Progenitor cell of endocrine pancreas (in vitro differentiated cells): ENCODE data around the gene RAB33A. TPM values are rescaled to one million over a fixed set of nuclear protein-coding genes. Genes with fewer than 3 reads are reported as not detected.
A peak's percentile ranks its signal among the peaks of the same experiment; 100 is the strongest.

ENCODE experiments used
- DNase-seq: peaks from one replicate; pipeline ENCODE4 v3.0.0; 2021; ENCODE audit warnings: low spot score; ENCODE audit not compliant: unreplicated experiment
- H3K27ac Mint-ChIP-seq: 2 replicates; pipeline ENCODE4 v1.8.0; 2021; ENCODE audit warnings: mild to moderate bottlenecking, moderate library complexity, mixed read lengths
- H3K27me3 Mint-ChIP-seq: 2 replicates; pipeline ENCODE4 v1.8.0; 2021; ENCODE audit warnings: mixed read lengths
- H3K36me3 Mint-ChIP-seq: 2 replicates; pipeline ENCODE4 v1.8.0; 2022; ENCODE audit warnings: mixed read lengths; ENCODE audit not compliant: insufficient read depth
- H3K4me1 Mint-ChIP-seq: 2 replicates; pipeline ENCODE4 v1.8.0; 2021; ENCODE audit warnings: low read depth, mixed read lengths
- H3K4me3 Mint-ChIP-seq: 2 replicates; pipeline ENCODE4 v1.8.0; 2021; ENCODE audit warnings: low read depth, mild to moderate bottlenecking, moderate library complexity, mixed read lengths
- H3K9me3 Mint-ChIP-seq: 2 replicates; pipeline ENCODE4 v1.8.0; 2021; ENCODE audit warnings: low read depth, mixed read lengths
- long read RNA-seq: library from polyadenylated mRNA; unstranded; transcript quantifications from one replicate; pipeline ENCODE4 v2.0.0, GENCODE V29; 2020
- total RNA-seq: library from RNA; stranded (reverse); gene quantifications from 2 replicates; pipeline ENCODE4 v1.2.1, GENCODE V29; 2021
- TF ChIP-seq, protein P1 (sequence below): fragments of 200-600 bp; sonication (generic); IDR thresholded peaks from one replicate; pipeline ENCODE4 v1.5.0; 2021; ENCODE audit warnings: antibody characterized with exemption, mild to moderate bottlenecking; ENCODE audit not compliant: unreplicated experiment

Gene RAB33A
- 0.60 and 0.87 TPM in 2 replicates for total RNA-seq
- long read RNA-seq, partial matches to known transcripts: 0 of 1 reads
- long read RNA-seq, other reads (novel, unspliced or antisense): 0 of 1 reads

DNA sequence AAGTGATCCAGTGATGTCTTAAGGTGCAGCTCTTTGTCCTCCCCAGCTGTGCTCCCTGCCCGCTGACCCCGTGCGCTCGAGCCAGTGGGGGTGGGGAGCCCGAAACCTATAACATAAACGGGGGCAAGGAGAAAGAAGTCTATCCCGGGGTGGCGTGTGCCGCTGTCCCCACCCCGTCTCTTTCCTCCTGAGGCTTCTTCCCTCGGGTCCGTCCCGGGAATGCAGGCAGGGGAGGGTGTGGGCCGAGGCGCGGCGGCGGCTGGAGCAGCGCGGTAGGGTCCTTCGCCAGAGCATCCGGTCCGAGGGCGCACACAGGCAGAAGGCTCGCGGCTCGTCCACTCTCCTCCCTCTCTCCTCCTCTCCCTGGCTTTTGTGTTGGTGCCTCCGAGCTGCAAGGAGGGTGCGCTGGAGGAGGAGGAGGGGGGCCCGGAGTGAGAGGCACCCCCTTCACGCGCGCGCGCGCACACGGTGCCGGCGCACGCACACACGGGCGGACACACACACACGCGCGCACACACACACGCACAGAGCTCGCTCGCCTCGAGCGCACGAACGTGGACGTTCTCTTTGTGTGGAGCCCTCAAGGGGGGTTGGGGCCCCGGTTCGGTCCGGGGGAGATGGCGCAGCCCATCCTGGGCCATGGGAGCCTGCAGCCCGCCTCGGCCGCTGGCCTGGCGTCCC, at the start of gene RAB33A:
Gene RAB33A, plus strand, starts transcription at position 517 of the 681 bp plus-strand sequence. Its CDS starts 101 bp downstream, at position 618.
- peaks cover 8% of the 10 kb centered on the region for H3K9me3 Mint-ChIP-seq
- H3K4me1 Mint-ChIP-seq: peaks cover 3% of the 10 kb centered on the region
- H3K36me3 Mint-ChIP-seq: peaks cover 1% of the 10 kb centered on the region
- H3K27ac Mint-ChIP-seq: peak within 1 kb of the TSS; percentile 41
- H3K27me3 Mint-ChIP-seq: peaks cover 23% of the 10 kb centered on the region
- peak within 1 kb of the TSS; percentile 73 for H3K4me3 Mint-ChIP-seq
- no peak for DNase-seq
- TF ChIP-seq, protein P1, sequence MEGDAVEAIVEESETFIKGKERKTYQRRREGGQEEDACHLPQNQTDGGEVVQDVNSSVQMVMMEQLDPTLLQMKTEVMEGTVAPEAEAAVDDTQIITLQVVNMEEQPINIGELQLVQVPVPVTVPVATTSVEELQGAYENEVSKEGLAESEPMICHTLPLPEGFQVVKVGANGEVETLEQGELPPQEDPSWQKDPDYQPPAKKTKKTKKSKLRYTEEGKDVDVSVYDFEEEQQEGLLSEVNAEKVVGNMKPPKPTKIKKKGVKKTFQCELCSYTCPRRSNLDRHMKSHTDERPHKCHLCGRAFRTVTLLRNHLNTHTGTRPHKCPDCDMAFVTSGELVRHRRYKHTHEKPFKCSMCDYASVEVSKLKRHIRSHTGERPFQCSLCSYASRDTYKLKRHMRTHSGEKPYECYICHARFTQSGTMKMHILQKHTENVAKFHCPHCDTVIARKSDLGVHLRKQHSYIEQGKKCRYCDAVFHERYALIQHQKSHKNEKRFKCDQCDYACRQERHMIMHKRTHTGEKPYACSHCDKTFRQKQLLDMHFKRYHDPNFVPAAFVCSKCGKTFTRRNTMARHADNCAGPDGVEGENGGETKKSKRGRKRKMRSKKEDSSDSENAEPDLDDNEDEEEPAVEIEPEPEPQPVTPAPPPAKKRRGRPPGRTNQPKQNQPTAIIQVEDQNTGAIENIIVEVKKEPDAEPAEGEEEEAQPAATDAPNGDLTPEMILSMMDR: no peak

DNA sequence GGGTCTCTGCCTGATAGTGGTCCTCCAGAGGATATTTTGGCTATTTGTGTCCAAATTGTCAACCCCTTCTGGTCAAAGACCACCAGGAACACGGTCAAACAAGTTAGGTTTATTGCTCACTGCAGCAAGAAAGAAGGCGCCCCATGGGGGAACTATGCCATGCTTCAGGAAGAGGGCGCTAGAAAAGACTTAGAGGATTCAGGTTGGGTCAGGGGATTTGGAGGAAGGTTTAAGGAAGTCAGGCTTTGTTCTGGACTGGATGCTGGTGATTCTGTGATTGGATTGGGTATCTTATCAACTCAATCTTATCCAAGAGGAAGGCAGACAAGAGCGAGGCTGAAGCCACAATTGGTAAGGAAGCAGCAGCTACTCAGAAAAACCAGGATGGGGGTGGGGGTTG, 47.2 kb upstream of the RAB33A start:
- Mint-ChIP-seq H3K27me3 (peaks cover 8% of the 10 kb centered on the region), H3K36me3 (peaks cover 11% of the 10 kb centered on the region), H3K9me3 (peaks cover 11% of the 10 kb centered on the region), H3K27ac (no peak overlapping the region), H3K4me1 (peaks cover 2% of the 10 kb centered on the region), H3K4me3 (no peak overlapping the region)
- TF ChIP-seq, protein P1: no peak
- DNase-seq: no peak

DNA sequence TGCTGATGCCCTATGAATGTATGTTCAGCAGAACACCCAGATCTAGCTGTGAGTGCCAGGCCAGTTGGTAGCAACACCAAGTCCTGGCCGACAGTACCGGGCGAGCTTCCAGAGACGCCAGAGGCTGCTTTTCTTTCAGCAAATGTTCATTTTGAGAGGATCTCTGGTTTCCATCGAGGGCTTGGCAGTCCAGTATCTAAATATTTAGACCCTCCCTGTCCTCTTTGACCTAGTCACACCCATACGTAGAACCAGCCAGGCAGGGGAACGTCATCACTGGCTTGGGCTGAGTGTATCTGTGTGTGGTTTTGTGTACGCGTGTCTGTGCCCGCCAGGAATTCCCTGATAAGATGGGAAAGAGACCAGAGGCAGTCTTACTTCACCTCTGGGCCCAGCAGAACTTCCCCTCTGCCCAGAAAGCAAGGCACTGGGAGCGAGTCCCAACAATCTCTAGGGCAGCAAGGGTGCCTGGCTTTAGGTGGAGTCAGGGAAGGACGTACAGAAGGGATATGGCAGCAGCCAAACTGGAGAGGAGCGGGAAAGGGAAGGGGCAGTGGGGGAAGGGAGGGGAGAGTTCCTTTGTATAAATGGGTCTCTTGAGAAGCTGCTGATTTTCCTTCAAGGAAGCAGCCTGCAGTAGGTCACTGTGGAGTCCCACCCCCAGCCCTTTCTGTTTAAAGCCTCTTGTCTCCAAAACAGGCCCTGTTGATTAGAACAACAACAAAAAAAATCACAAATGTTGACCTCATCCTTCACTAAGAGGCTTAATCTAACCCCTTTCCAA, 46.5 kb upstream of the RAB33A start:
- Mint-ChIP-seq H3K27me3 (peaks cover under 1% of the 10 kb centered on the region), H3K9me3 (peaks cover 11% of the 10 kb centered on the region), H3K36me3 (peaks cover 11% of the 10 kb centered on the region), H3K4me1 (peaks cover under 1% of the 10 kb centered on the region), H3K27ac (no peak overlapping the region), H3K4me3 (no peak overlapping the region)
- TF ChIP-seq, protein P1: no peak
- DNase-seq: no peak

DNA sequence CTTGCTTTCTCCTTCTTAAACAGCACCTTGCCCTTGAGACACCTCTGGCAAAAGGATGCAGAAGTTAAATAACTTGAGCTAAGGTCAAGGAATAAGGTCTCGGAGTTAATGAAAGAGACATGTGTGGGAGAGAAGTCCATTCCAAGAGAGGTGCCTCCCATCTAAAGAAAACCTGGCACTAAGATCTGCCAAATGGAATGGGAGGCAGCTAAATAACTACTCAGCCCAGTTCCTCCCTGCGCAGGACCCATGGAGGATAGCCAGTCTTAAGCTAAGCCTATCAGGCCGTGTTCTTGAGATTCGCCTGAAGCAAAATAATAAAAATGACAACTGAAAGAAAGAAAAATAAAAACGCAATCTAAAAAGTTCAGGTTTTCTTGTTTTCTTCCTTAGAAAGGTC, 40.8 kb upstream of the RAB33A start:
- Mint-ChIP-seq H3K27me3 (no peaks in the 10 kb centered on the region), H3K4me1 (no peaks in the 10 kb centered on the region), H3K4me3 (no peak overlapping the region), H3K9me3 (peaks cover 8% of the 10 kb centered on the region), H3K27ac (no peak overlapping the region), H3K36me3 (peaks cover 11% of the 10 kb centered on the region)
- no peak for DNase-seq
- TF ChIP-seq, protein P1: no peak

DNA sequence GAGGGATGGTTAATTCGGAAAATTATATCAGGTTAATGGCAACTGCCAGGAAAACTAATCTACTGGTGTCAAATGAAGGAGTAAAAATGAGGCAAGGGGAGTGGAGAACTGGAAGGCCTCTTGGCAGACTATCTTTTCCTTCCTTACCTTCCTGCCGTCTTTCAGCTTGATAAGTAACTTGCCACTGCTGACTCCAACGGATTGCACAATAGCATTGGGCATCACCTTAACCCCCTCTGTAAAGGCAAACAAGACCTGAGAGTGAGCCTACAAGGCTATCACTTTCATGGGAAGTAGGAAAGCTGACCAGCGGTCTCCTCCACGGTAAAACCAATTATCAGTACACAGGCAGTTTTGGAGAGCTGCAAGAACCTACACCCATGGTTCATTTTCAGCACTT, 35.3 kb upstream of the RAB33A start:
- DNase-seq: no peak
- TF ChIP-seq, protein P1: no peak
- H3K4me3 Mint-ChIP-seq: no peak overlapping the region
- peaks cover 12% of the 10 kb centered on the region for H3K36me3 Mint-ChIP-seq
- no peaks in the 10 kb centered on the region for H3K27me3 Mint-ChIP-seq
- H3K9me3 Mint-ChIP-seq: peaks cover 3% of the 10 kb centered on the region
- no peak overlapping the region for H3K27ac Mint-ChIP-seq
- H3K4me1 Mint-ChIP-seq: no peaks in the 10 kb centered on the region
